Suprapubic skin (tissue), 4 donors: ENCODE data around the gene ZNF564. TPM values are rescaled to one million over a fixed set of nuclear protein-coding genes. Genes with fewer than 3 reads are reported as not detected.
A peak's percentile ranks its signal among the peaks of the same experiment; 100 is the strongest.
"Not testable (repeated sequence)": the region's sequence is repeated elsewhere in the genome, so short reads cannot be mapped to it uniquely, and the experiment has no call there.

ENCODE experiments used
- DNase-seq, 2 donors: peaks; one replicate each; pipeline ENCODE4 v3.0.0-alpha.2; 2019; ENCODE audit warnings: low spot score in 2 of 2
- H3K27ac ChIP-seq: fragments of 200-600 bp; sonication (generic); one replicate; pipeline ENCODE4 v1.5.1; 2019
- H3K27me3 ChIP-seq: fragments of 200-600 bp; sonication (generic); one replicate; pipeline ENCODE4 v1.5.1; 2019
- H3K36me3 ChIP-seq: fragments of 200-600 bp; sonication (generic); one replicate; pipeline ENCODE4 v1.5.1; 2019
- H3K4me1 ChIP-seq: fragments of 200-600 bp; sonication (generic); one replicate; pipeline ENCODE4 v1.5.1; 2019
- H3K4me3 ChIP-seq: fragments of 200-600 bp; sonication (generic); one replicate; pipeline ENCODE4 v1.5.1; 2019; ENCODE audit warnings: mild to moderate bottlenecking
- H3K9me3 ChIP-seq: fragments of 200-600 bp; sonication (generic); one replicate; pipeline ENCODE4 v1.5.1; 2019
- CTCF ChIP-seq, 2 donors: fragments of 200-600 bp in 1 of 2; fragments of 450-650 bp in 1 of 2; sonication (generic) in 1 of 2; IDR thresholded peaks; one replicate each; pipeline ENCODE4 v1.5.1; 2016 to 2019; ENCODE audit warnings: antibody characterized with exemption in 2 of 2, mild to moderate bottlenecking in 1 of 2, moderate library complexity in 1 of 2
- EP300 ChIP-seq: sonication (generic); formaldehyde crosslinking; IDR thresholded peaks from one replicate; pipeline ENCODE4 v1.6.1; 2017; ENCODE audit warnings: antibody characterized with exemption
- POLR2A ChIP-seq, 2 donors: fragments of 450-650 bp; IDR thresholded peaks; one replicate each; pipeline ENCODE4 v1.6.1; 2017; ENCODE audit warnings: antibody characterized with exemption in 2 of 2, mild to moderate bottlenecking in 2 of 2, moderate library complexity in 2 of 2
- POLR2AphosphoS5 ChIP-seq, 3 donors: sonication (generic); formaldehyde crosslinking; IDR thresholded peaks; one replicate each; pipeline ENCODE4 v1.6.1; 2017; ENCODE audit warnings: antibody characterized with exemption in 3 of 3
- WGBS: methylation state at CpG from one replicate; pipeline ENCODE4 v1.1.5; 2018; 5-methylcytosine and 5-hydroxymethylcytosine counted together
- total RNA-seq, 4 donors: library from RNA; depleted of rRNA; stranded (reverse); fragments of >200 nt; gene quantifications; one replicate each; pipeline ENCODE4 v1.1.0, GENCODE V29; 2016

The ZNF564 gene
- total RNA-seq, 4 donors from 2014 or later: 5.6 to 17.4 (median 7.6) TPM

- TF ChIP-seq POLR2A (IDR thresholded peaks at IDR 0.05) (no peak), EP300 (no peak), POLR2AphosphoS5 (IDR thresholded peaks at IDR 0.05) (no peak), CTCF (IDR thresholded peaks at IDR 0.05) (no peak)
- peaks cover 5% of the 10 kb centered on the region for H3K36me3 ChIP-seq
- no peak overlapping the region for H3K4me3 ChIP-seq
- H3K27me3 ChIP-seq: no peaks in the 10 kb centered on the region
- 11% methylated on average over 12 of the region's 35 CpGs for WGBS
- no peak overlapping the region for H3K27ac ChIP-seq
- DNase-seq: no peak
- H3K9me3 ChIP-seq: no peaks in the 10 kb centered on the region
- no peaks in the 10 kb centered on the region for H3K4me1 ChIP-seq
Observed at GRCh38 chr19:12513531-12514061, 37.7 kb downstream of the ZNF564 start.

- no peaks in the 10 kb centered on the region for H3K9me3 ChIP-seq
- no peak for DNase-seq
- peaks cover 12% of the 10 kb centered on the region for H3K4me1 ChIP-seq
- H3K4me3 ChIP-seq: no peak overlapping the region
- H3K27me3 ChIP-seq: no peaks in the 10 kb centered on the region
- no peak for TF ChIP-seq POLR2A (IDR thresholded peaks at IDR 0.05)
- no peak for TF ChIP-seq CTCF (IDR thresholded peaks at IDR 0.05)
- TF ChIP-seq POLR2AphosphoS5 (IDR thresholded peaks at IDR 0.05): no peak
- no peak for TF ChIP-seq EP300
- H3K27ac ChIP-seq: no peak overlapping the region
- H3K36me3 ChIP-seq: no peaks in the 10 kb centered on the region
- WGBS: 85% methylated on average over 4 of the region's 4 CpGs
Observed at GRCh38 chr19:12497032-12497431, 54.2 kb downstream of the ZNF564 start.

- Histone ChIP-seq H3K27me3 (no peaks in the 10 kb centered on the region), H3K4me3 (no peak overlapping the region), H3K9me3 (no peaks in the 10 kb centered on the region), H3K27ac (no peak overlapping the region), H3K4me1 (peaks cover 12% of the 10 kb centered on the region), H3K36me3 (no peaks in the 10 kb centered on the region)
- TF ChIP-seq EP300: no peak
- TF ChIP-seq POLR2AphosphoS5 (IDR thresholded peaks at IDR 0.05): no peak
- no peak for DNase-seq
- 84% methylated on average over 5 of the region's 6 CpGs for WGBS
Observed at GRCh38 chr19:12496480-12496879, 54.8 kb downstream of the ZNF564 start.

- H3K4me1 ChIP-seq: peaks cover 12% of the 10 kb centered on the region
- DNase-seq: peak; percentile 96 to 97
- no peaks in the 10 kb centered on the region for H3K27me3 ChIP-seq
- WGBS: under 1% methylated on average over 22 of the region's 51 CpGs
- no peaks in the 10 kb centered on the region for H3K9me3 ChIP-seq
- TF ChIP-seq POLR2AphosphoS5 (IDR thresholded peaks at IDR 0.05): peak in 2 of 3 donors; percentile 66 to 85
- TF ChIP-seq CTCF (IDR thresholded peaks at IDR 0.05): peak in 1 of 2 donors; percentile 41
- peak in 1 of 2 donors; percentile 77 for TF ChIP-seq POLR2A (IDR thresholded peaks at IDR 0.05)
- no peak for TF ChIP-seq EP300
- peak overlapping the region; percentile 89 for H3K27ac ChIP-seq
- peak overlapping the region; percentile 82 for H3K4me3 ChIP-seq
- no peaks in the 10 kb centered on the region for H3K36me3 ChIP-seq
Observed at GRCh38 chr19:12495002-12495802, 56.1 kb downstream of the ZNF564 start.

- H3K27me3 ChIP-seq: no peaks in the 10 kb centered on the region
- no peak for TF ChIP-seq POLR2AphosphoS5 (IDR thresholded peaks at IDR 0.05)
- peaks cover 12% of the 10 kb centered on the region for H3K4me1 ChIP-seq
- DNase-seq: no peak
- WGBS: 92% methylated on average over 3 of the region's 3 CpGs
- no peak overlapping the region for H3K4me3 ChIP-seq
- H3K27ac ChIP-seq: peak overlapping the region; percentile 89
- H3K9me3 ChIP-seq: no peaks in the 10 kb centered on the region
- no peaks in the 10 kb centered on the region for H3K36me3 ChIP-seq
Observed at GRCh38 chr19:12494260-12494860, 56.9 kb downstream of the ZNF564 start.

GRCh38 chr19:12486265-12486783, 65.0 kb downstream of the ZNF564 start:
- H3K36me3 ChIP-seq, DNase-seq, H3K9me3 ChIP-seq, H3K27ac ChIP-seq, H3K4me3 ChIP-seq, H3K27me3 ChIP-seq: not testable (repeated sequence)
- peaks cover 12% of the 10 kb centered on the region for H3K4me1 ChIP-seq
- WGBS: 93% methylated on average over 1 of the region's 1 CpG
